Neural progenitor cell (in vitro differentiated cells): Measurements from ENCODE around the gene GJB6. TPM values are rescaled to one million over a fixed set of nuclear protein-coding genes. Genes with fewer than 3 reads are reported as not detected.

Experiments
- DNase-seq: peaks from one replicate; pipeline ENCODE4 v3.0.0-alpha.2; 2016; ENCODE audit warnings: low spot score
- H2AFZ ChIP-seq: fragments of 200-600 bp; sonication (generic); replicated peaks from 2 replicates; pipeline ENCODE4 v1.6.1; 2016; ENCODE audit warnings: antibody characterized with exemption
- H3F3A ChIP-seq: fragments of 200-600 bp; sonication (generic); 2 replicates; pipeline ENCODE4 v1.6.1; 2016; ENCODE audit warnings: antibody characterized with exemption, low read depth
- H3K27ac ChIP-seq: fragments of 200-600 bp; sonication (generic); 2 replicates; pipeline ENCODE4 v1.5.1; 2016; ENCODE audit warnings: mild to moderate bottlenecking
- H3K27me3 ChIP-seq: fragments of 200-600 bp; sonication (generic); 2 replicates; pipeline ENCODE4 v1.6.1; 2016; ENCODE audit warnings: mild to moderate bottlenecking, moderate library complexity
- H3K36me3 ChIP-seq: fragments of 200-600 bp; sonication (generic); 2 replicates; pipeline ENCODE4 v1.5.1; 2016
- H3K4me1 ChIP-seq: fragments of 200-600 bp; sonication (generic); 2 replicates; pipeline ENCODE4 v1.6.1; 2016; ENCODE audit warnings: mixed run types
- H3K4me2 ChIP-seq: fragments of 200-600 bp; sonication (generic); 2 replicates; pipeline ENCODE4 v1.6.1; 2016
- H3K4me3 ChIP-seq: fragments of 200-600 bp; sonication (generic); 2 replicates; pipeline ENCODE4 v1.5.1; 2016
- H3K79me2 ChIP-seq: fragments of 200-600 bp; sonication (generic); 2 replicates; pipeline ENCODE4 v1.6.1; 2016; ENCODE audit warnings: low read depth
- H3K9ac ChIP-seq: fragments of 200-600 bp; sonication (generic); 2 replicates; pipeline ENCODE4 v1.6.1; 2016
- H3K9me3 ChIP-seq: fragments of 200-600 bp; sonication (generic); 2 replicates; pipeline ENCODE4 v1.5.1; 2016; ENCODE audit warnings: low read depth
- H4K20me1 ChIP-seq: fragments of 200-600 bp; sonication (generic); 2 replicates; pipeline ENCODE4 v1.6.1; 2016; ENCODE audit warnings: low read depth
- H3K27ac Mint-ChIP-seq: 3 replicates; pipeline ENCODE4 v1.8.0; 2021; ENCODE audit warnings: mixed read lengths
- H3K27me3 Mint-ChIP-seq: 2 replicates; pipeline ENCODE4 v1.8.0; 2022; ENCODE audit warnings: low read depth, mild to moderate bottlenecking, inconsistent platforms, moderate library complexity, mixed read lengths; ENCODE audit not compliant: insufficient read depth
- H3K36me3 Mint-ChIP-seq: 3 replicates; pipeline ENCODE4 v1.8.0; 2021; ENCODE audit warnings: mixed read lengths
- H3K4me1 Mint-ChIP-seq: 3 replicates; pipeline ENCODE4 v1.8.0; 2021; ENCODE audit warnings: mixed read lengths
- H3K4me3 Mint-ChIP-seq: 3 replicates; pipeline ENCODE4 v1.8.0; 2021; ENCODE audit warnings: mild to moderate bottlenecking, moderate library complexity, mixed read lengths
- H3K9me3 Mint-ChIP-seq: 3 replicates; pipeline ENCODE4 v1.8.0; 2020; ENCODE audit warnings: mixed read lengths
- EZH2 ChIP-seq: fragments of 200-600 bp; sonication (generic); IDR thresholded peaks from 2 replicates; pipeline ENCODE4 v1.6.1; 2017; ENCODE audit warnings: antibody characterized with exemption, mild to moderate bottlenecking, moderate library complexity
- EZH2phosphoT487 ChIP-seq: fragments of 200-600 bp; sonication (generic); IDR thresholded peaks from 2 replicates; pipeline ENCODE4 v1.6.1; 2017; ENCODE audit warnings: antibody characterized with exemption
- total RNA-seq: library from RNA; depleted of rRNA; stranded (reverse); fragments of >200 nt; gene quantifications from 2 replicates; pipeline ENCODE4 v1.2.3, GENCODE V29; 2015; ENCODE audit warnings: low replicate concordance
- TF ChIP-seq, protein P1 (sequence below): fragments of 200-600 bp; sonication (generic); IDR thresholded peaks from 2 replicates; pipeline ENCODE4 v1.5.1; 2017; ENCODE audit warnings: antibody characterized with exemption, mild to moderate bottlenecking

The GJB6 gene
- total RNA-seq, 1 donor from 2014 or later, result not detected

- DNase-seq, result peak; percentile 81
- Histone ChIP-seq H3K4me2 (no peak overlapping the region), H4K20me1 (no peaks in the 10 kb centered on the region), H3K36me3 (no peaks in the 10 kb centered on the region), H3K9me3 (no peaks in the 10 kb centered on the region), H3K27me3 (peaks cover 2% of the 10 kb centered on the region), H2AFZ (peak overlapping the region; percentile 30), H3K9ac (no peak overlapping the region), H3F3A (no peaks in the 10 kb centered on the region), H3K4me1 (no peaks in the 10 kb centered on the region), H3K79me2 (no peaks in the 10 kb centered on the region), H3K4me3 (no peak overlapping the region), H3K27ac (no peak overlapping the region)
- peaks cover 6% of the 10 kb centered on the region for H3K27me3 Mint-ChIP-seq
- no peak overlapping the region for H3K4me3 Mint-ChIP-seq
- no peak overlapping the region for H3K27ac Mint-ChIP-seq
- H3K9me3 Mint-ChIP-seq, result no peaks in the 10 kb centered on the region
- no peak for TF ChIP-seq EZH2phosphoT487
- TF ChIP-seq, protein P1, sequence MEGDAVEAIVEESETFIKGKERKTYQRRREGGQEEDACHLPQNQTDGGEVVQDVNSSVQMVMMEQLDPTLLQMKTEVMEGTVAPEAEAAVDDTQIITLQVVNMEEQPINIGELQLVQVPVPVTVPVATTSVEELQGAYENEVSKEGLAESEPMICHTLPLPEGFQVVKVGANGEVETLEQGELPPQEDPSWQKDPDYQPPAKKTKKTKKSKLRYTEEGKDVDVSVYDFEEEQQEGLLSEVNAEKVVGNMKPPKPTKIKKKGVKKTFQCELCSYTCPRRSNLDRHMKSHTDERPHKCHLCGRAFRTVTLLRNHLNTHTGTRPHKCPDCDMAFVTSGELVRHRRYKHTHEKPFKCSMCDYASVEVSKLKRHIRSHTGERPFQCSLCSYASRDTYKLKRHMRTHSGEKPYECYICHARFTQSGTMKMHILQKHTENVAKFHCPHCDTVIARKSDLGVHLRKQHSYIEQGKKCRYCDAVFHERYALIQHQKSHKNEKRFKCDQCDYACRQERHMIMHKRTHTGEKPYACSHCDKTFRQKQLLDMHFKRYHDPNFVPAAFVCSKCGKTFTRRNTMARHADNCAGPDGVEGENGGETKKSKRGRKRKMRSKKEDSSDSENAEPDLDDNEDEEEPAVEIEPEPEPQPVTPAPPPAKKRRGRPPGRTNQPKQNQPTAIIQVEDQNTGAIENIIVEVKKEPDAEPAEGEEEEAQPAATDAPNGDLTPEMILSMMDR, result peak; percentile 78
- no peaks in the 10 kb centered on the region for H3K36me3 Mint-ChIP-seq
- H3K4me1 Mint-ChIP-seq, result peaks cover 8% of the 10 kb centered on the region
These were observed 49.8 kb downstream of the GJB6 start for GRCh38 chr13:20182231-20182846.

DNA sequence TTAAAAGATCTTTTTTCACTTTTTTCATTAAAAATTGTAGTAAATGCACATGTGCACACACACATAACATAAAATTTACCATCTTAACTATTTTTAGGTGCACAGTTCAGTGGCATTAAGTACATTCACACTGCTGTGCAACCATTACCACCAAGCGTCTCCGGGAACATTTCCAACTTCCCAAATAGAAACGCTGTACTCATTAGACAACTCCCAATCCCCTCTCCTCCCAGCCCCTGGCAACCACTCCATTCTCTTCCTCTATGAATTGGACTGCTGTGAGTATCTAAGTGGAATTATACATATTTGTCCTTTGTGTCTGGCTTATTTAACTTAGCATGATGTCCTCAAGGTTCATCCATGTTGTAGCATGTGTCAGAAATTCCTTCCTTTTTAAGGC, 50.9 kb downstream of the GJB6 start:
- peaks cover 8% of the 10 kb centered on the region for H3K4me1 Mint-ChIP-seq
- no peaks in the 10 kb centered on the region for H3K9me3 Mint-ChIP-seq
- no peak overlapping the region for H3K4me2 ChIP-seq
- no peak overlapping the region for H3K27ac ChIP-seq
- DNase-seq, result no peak
- H3K36me3 ChIP-seq, result no peaks in the 10 kb centered on the region
- H3K27me3 Mint-ChIP-seq, result peaks cover 12% of the 10 kb centered on the region
- H3K9me3 ChIP-seq, result no peaks in the 10 kb centered on the region
- H3K79me2 ChIP-seq, result no peaks in the 10 kb centered on the region
- TF ChIP-seq EZH2 (no peak), EZH2phosphoT487 (no peak)
- TF ChIP-seq, protein P1, result no peak
- no peaks in the 10 kb centered on the region for H3K4me1 ChIP-seq
- H3K27ac Mint-ChIP-seq, result no peak overlapping the region
- no peaks in the 10 kb centered on the region for H3K36me3 Mint-ChIP-seq
- no peaks in the 10 kb centered on the region for H3F3A ChIP-seq
- no peak overlapping the region for H3K4me3 Mint-ChIP-seq
- H2AFZ ChIP-seq, result no peak overlapping the region
- no peaks in the 10 kb centered on the region for H4K20me1 ChIP-seq
- no peak overlapping the region for H3K9ac ChIP-seq
- no peaks in the 10 kb centered on the region for H3K27me3 ChIP-seq
- H3K4me3 ChIP-seq, result no peak overlapping the region

DNA sequence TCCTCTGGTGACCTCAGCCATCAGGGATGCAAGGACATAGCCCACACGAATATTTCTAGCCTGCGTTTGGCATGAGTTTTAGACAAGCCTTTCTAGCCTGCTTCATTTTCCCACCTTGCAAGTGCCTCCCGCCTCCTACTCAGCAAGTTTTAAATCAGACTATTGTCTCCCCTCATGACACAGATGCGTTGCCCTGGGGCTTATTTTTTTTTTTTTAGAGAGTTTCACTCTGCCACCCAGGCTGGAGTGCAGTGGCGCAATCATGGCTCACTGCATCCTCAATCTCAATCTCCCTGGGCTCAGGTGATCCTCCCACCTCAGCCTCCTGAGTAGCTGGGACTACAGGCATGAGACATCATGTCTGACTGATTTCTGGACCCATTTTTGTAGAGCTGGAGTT, 54.0 kb downstream of the GJB6 start:
- H3K4me2 ChIP-seq, result no peak overlapping the region
- no peaks in the 10 kb centered on the region for H3K36me3 Mint-ChIP-seq
- H3K27me3 ChIP-seq, result no peaks in the 10 kb centered on the region
- H3K79me2 ChIP-seq, result no peaks in the 10 kb centered on the region
- H3K4me3 ChIP-seq, result no peak overlapping the region
- H4K20me1 ChIP-seq, result no peaks in the 10 kb centered on the region
- peaks cover 16% of the 10 kb centered on the region for H3K27me3 Mint-ChIP-seq
- no peak overlapping the region for H3K27ac ChIP-seq
- no peaks in the 10 kb centered on the region for H3K4me1 ChIP-seq
- DNase-seq, result no peak
- H3K4me1 Mint-ChIP-seq, result peaks cover 30% of the 10 kb centered on the region
- H2AFZ ChIP-seq, result no peak overlapping the region
- H3K9me3 ChIP-seq, result no peaks in the 10 kb centered on the region
- no peak overlapping the region for H3K27ac Mint-ChIP-seq
- no peaks in the 10 kb centered on the region for H3K36me3 ChIP-seq
- no peak overlapping the region for H3K4me3 Mint-ChIP-seq
- H3K9ac ChIP-seq, result no peak overlapping the region
- no peaks in the 10 kb centered on the region for H3F3A ChIP-seq
- TF ChIP-seq, protein P1, result no peak
- no peak for TF ChIP-seq EZH2
- no peak for TF ChIP-seq EZH2phosphoT487
- H3K9me3 Mint-ChIP-seq, result no peaks in the 10 kb centered on the region
